Fibroblast of peridontal ligament (primary cell): ENCODE measurements around the gene RSPO1.
"Not testable (repeated sequence)": the region's sequence is repeated elsewhere in the genome, so short reads cannot be mapped to it uniquely, and the experiment has no call there.

Experiments
- DNase-seq: peaks from one replicate; pipeline ENCODE4 v3.0.0-alpha.2; 2010; ENCODE audit errors: extremely low read depth

Gene RSPO1

GRCh38 chr1:37620707-37621106 is 14.0 kb downstream of the RSPO1 start:
- DNase-seq = no peak

- no peak for DNase-seq
Observed at GRCh38 chr1:37616330-37616729, 18.4 kb downstream of the RSPO1 start.

- no peak for DNase-seq
Observed at GRCh38 chr1:37614105-37614504, 20.6 kb downstream of the RSPO1 start.

- DNase-seq = no peak
Observed at GRCh38 chr1:37612186-37612585, 22.5 kb downstream of the RSPO1 start.

- DNase-seq = no peak
Observed at GRCh38 chr1:37609994-37610393, 24.7 kb downstream of the RSPO1 start.

GRCh38 chr1:37609002-37609401 is 25.7 kb downstream of the RSPO1 start:
- DNase-seq = no peak

GRCh38 chr1:37606481-37607263 is 28.0 kb downstream of the RSPO1 start:
- peak; percentile 45 for DNase-seq

- DNase-seq = no peak
Observed at GRCh38 chr1:37605806-37606474, 28.8 kb downstream of the RSPO1 start.

- no peak for DNase-seq
Observed at GRCh38 chr1:37605061-37605650, 29.5 kb downstream of the RSPO1 start.

- DNase-seq = peak; percentile 24
Observed at GRCh38 chr1:37602750-37603694, 31.7 kb downstream of the RSPO1 start.

GRCh38 chr1:37601441-37601840 is 33.3 kb downstream of the RSPO1 start:
- DNase-seq = no peak

- DNase-seq = no peak
Observed at GRCh38 chr1:37599940-37600339, 34.8 kb downstream of the RSPO1 start.

GRCh38 chr1:37596182-37596667 is 38.5 kb downstream of the RSPO1 start:
- DNase-seq = no peak

- peak; percentile 93 for DNase-seq
Observed at GRCh38 chr1:37595440-37596181, 39.1 kb downstream of the RSPO1 start, which contains the start of gene GNL2. Gene GNL2, minus strand, starts transcription at chr1:37595937. Its CDS starts 115 bp downstream, at chr1:37595822.

GRCh38 chr1:37593726-37594125 is 41.0 kb downstream of the RSPO1 start:
- DNase-seq = no peak

GRCh38 chr1:37588939-37589338 is 45.8 kb downstream of the RSPO1 start:
- DNase-seq = no peak

- not testable (repeated sequence) for DNase-seq
Observed at GRCh38 chr1:37584544-37584943, 50.1 kb downstream of the RSPO1 start.

- peak; percentile 39 for DNase-seq
Observed at GRCh38 chr1:37575692-37576091, 59.0 kb downstream of the RSPO1 start.

- peak; percentile 92 for DNase-seq
Observed at GRCh38 chr1:37574834-37575480, 59.7 kb downstream of the RSPO1 start.
